DMS153 treated with DMSO at 0.1 percent for 48 hours (cell line): ENCODE results near the gene GABRR3.

ENCODE experiments used
- DNase-seq: peaks from one replicate; lab custom pipeline; 2025; ENCODE audit not compliant: unreplicated experiment; lab: John Stamatoyannopoulos, UW

Gene GABRR3

DNA sequence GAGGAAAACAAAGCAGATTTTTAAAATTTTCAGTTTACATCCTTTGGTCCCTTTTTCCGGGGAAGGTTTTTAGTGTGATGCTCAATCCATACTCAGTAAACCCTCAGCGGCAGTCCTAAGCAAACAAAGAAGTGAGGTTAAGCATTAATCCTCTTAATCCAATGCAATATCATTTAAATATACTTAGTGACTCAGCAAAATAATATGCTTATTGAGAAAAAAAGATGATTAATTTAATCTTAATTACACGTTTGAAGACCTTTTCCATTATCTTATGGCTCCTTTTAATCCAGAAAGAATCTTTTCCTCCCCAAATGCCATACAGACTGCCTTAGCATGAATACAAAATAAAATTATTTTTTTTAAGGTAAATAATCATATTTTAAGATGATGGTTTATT, at the start of gene GABRR3:
Gene GABRR3, minus strand, starts transcription at position 108 of the 400 bp plus-strand sequence. CDS start 328 bp downstream, outside the sequence.
- no peak for DNase-seq

DNA sequence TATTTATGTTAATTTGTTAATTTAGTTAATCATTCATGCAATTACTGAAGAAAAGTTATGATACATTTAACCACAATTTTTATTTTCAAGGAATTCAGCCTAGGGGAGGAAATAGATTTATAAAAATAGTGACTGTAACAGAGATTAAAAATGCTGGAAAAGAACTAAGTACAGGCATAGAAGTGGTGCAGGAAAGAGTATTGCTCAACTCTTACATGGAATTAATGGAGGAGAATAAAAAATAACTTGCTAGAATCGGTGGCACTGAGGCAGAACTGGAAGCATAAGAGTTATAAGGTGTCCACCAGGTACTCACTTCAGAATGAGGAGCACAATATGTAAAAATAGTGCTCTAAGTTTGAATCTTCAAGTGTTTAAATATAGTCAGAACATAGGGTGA, 38.4 kb upstream of the GABRR3 start:
- no peak for DNase-seq

DNA sequence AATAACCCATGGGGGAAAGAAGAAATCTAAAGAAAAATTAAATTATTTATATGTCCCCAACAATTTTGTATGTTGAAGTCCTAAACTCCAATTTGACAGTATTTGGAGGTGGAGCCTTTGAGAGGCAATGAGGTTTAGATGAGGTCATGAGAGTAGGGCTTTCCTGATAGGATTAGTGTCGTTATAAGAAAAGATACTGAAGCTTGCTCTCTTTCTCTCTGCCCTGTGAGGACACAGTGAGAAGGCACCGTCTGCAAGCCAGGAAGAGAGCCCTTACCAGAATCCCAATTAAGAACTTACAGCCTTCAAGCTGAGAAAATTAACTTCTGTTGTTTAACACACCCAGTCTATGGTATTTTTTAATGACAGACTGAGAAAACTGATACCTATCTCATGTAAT, 35.7 kb upstream of the GABRR3 start:
- DNase-seq = no peak

DNA sequence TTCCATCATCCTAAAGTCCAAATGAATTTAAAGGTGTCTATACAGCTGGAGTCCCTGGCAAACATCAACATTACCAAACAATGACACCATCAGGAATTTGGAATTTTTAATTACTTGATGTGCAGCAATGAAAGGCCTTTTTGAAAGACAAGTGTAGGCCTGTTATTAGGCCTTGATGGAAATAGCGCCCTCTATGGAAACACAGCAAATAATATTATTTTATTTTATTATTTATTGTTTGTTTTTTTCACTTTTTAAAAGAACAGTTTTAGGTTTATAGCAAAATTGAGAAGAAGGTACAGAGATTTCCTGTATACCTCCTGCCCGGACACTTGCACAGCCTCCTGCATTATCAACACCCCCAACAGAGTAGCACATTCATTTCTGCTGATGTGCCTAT, 33.7 kb upstream of the GABRR3 start:
- DNase-seq = no peak

DNA sequence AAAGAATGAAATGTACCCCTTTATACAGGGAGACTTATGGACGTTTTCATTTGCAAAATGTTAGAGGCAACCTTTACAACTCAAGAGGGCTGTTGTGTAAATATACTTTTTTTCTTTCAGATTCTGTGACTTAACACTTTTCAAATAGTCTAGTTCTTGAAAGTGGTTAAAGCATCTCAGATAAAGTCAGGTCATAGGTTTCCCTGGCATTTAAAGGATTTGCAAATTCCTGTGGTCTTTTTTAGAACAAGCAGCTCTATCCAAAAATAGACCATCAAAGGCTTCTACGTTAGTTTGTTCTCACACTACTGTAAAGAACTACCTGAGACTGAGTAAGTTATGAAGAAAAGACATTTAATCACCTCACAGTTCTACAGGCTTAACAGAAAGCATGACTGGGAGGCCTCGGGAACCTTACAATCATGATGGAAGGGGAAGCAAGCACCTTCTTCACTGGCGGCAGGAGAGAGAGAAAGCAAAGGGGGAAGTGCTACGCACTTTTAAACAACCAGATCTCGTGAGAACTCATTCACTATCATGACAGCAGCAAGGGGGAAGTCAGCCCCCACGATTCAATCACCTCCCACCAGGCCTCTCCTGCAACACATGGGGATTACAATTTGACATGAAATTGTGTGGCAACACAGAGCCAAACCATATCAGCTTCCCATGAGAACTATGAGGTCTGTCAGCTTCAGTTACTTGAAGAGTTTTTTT, 23.3 kb upstream of the GABRR3 start:
- DNase-seq = no peak

DNA sequence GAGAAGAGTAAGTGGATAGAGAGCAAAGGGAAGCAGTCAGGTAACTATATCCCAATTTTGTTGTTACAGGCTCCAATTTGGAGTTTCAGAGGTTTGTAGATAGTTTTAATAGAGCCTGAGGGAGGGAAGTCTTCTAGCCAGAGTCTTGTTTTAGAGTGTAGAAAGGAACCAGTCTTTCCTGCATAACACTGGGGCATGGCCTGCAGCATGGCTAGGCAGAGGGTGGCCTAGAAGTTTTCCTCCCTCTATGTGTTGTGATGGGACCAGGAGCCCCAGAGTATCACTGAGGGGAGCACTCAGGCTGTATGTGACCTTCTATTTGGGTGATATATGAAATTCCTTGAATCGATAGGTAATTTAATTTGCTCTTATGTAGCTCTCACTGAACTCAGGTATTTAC, 22.5 kb upstream of the GABRR3 start:
- no peak for DNase-seq

DNA sequence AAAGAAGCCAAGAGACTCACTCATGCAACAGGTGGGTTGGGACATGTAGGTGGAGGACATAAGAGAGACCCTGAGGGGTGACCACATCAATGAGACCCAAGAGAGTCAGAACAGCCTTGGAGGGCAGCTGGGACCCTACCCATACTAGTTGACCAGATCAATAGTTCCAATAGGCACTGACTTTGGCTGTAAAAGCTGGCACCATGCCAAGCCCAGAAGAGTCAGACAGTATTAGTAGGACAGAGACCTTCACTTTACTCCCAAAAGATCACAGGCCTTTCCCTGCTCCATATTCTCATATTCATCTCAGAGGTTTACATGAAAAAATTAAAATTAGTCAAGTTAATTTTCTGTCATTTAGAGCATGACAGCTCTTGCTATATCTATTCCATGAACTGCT, 20.9 kb upstream of the GABRR3 start:
- no peak for DNase-seq

DNA sequence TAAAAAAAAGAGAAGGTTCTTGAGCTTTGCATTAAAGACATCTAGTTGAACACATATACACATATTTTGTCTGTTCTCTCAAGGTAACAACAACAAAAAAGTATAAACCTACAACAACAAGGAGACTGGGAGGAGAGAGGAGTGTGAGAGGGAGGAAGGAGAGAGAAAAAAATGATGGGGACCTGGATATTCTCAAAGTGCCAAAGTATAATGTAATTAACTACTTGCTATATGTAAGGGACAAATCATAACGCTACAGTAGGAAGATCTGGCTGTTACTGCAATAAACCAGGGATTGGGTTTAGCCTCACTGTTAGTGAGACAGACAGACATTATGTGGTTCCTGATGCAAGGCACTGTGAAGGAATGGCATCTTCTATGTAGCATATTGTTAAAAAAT, 14.2 kb upstream of the GABRR3 start:
- DNase-seq = no peak

DNA sequence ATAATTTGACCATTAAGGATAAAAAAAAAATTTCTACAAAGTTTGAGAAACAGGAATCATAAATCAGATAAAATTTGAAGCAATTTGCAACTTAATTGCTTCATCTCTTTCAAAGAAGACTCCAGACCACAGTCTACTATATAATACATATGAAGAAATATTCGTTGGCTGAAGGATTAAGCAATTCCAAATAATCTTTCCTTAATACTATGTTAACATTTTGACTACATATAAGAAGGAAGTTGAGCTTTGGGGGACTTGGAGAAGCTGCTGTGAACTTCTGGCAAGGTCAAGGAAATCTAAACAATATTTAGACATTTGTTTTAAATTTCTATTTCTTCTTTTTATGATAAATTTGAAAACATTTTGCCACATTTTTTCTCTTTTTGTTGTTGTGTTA, 13.5 kb upstream of the GABRR3 start:
- DNase-seq = no peak

DNA sequence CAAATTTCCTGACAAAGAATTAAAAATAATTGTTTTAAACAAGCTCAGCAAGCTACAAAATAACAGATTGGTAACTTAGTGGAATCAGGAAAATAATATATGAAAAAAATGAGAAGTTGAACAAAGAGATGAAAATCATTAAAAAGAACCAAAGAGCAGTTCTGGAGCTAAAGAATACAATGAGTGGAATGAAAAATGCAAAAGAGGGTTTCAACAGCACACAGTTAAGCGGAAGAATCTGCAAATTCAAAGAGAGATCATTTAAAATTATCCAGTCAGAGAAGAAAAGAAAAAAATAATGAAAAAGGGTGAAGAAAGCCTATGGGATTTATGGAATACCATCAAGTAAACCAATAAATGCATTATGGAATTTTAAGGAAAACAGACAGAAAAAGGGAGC, 6.2 kb upstream of the GABRR3 start:
- DNase-seq = no peak

DNA sequence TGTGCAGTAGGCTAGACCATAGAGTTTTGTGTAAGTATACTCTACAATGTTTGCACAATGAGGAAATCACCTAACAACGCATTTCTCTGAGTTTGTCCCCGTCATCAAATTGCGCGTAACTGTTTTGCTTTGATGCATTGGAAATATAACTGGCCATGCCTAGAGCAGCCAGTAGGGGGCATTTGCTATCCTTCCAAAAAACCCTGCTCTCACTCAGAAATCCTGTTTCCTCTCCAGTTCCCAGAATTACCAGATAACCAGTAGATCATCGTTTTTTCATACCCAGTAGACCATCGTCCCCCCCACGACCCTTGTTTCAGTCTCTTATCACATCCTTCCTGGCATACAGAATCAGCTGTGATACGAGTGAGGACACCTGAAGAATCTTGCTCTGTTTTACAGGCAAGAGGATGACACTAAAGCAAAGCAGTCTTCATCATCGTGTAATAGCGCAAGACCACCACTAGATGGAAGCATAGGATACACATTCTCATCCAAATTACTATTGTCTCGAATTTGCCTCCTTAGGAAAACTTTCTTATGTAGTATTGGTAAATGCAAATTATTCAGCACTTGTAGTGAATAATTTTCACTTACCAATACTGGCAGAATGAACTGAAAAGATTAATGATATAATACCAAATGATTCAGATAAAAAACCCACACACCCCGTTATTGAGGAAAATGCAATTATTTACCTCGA, 4.4 kb upstream of the GABRR3 start:
- peak; percentile 83 for DNase-seq

DNA sequence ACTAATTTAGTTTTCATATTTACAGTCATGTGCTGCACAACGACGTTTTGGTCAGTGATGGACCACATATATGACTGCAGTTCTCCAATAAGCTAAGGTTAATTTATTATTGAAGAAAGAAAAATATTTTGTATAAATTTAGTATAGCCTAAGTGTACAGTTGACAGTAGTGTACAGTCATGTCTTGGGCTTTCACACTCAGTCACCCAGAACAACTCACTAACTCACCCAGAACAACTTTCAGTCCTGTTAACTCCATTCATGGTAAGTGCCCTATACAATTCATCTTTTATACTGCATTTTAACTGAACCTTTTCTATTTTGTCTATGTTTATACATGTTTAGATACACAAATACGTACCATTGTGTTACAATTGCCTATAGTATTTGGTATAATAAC, 3.8 kb upstream of the GABRR3 start:
- no peak for DNase-seq

DNA sequence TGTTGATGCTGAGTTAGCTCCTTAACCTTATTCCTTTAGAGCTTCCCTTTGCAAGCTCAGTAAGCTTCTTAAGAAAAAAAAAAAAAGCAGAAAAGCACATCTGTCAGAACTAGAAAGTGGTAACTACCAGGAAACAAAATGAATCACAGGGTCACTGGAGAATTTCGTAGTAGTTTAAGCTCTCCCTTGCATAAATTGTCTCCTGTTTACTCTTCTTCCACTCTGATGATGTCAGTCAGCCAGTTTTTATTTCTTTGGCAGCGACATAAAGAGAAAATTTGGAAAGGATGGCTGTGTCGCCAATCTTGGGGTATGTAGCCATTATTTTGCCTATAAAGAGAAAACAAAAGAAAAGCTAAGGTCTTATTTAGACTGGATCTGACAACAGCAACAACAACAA, 3.2 kb upstream of the GABRR3 start:
- DNase-seq = no peak

DNA sequence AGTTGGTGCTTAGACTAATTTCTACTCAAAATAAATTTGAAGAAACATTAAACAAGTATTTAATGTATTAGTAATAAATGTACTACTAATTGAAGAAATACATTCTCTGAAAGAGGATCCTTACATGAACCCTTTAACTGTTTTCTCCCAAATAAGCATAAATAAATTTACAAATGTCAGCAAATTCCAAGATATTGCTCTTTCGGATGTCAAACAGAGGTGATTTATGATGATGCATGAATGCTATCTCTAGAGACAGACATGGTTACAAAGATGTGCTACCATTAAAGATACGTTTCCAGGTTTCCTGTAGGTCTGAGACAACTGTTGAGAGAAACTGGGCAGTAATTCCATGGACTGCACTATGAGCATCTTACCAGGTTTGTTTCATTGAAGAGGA, 629 bp downstream of the GABRR3 start:
- DNase-seq = no peak

DNA sequence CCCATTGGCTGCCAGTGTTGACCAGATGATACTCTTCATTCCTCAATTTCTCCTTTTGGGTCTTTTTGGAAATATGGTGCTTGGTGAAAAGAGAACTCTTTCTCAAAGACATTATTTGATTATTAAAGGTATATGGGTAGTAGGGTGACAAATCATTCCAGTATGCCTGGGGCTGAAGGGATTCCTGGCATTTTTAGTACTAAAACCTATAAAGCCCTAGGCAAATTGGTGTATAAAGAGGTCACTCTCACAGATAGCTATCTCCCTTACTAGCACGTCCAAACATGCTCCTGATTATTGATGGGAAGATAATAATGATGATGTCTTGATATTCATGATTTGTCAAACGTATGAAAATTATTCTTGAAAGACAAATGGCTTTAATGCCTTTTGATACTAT, 1.1 kb downstream of the GABRR3 start:
- no peak for DNase-seq

DNA sequence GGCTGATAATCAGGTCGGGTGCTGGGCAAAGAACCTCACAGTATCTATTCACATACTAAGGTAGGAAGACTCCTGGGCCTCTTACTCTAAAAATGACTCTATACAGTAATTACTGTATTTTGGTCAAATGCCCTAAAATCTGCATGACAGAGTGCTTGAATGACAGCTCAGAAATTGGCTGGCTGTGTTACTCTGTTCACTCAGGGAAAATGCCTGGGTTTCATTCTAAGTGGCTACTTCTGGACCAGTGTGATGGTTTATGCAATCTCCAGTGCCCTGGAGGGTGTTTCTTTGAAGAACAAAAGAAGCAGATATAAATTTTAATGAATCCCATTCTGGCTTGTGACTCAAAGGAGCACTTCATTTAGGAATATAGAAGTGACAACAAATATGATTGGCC, 2.2 kb downstream of the GABRR3 start:
- no peak for DNase-seq

DNA sequence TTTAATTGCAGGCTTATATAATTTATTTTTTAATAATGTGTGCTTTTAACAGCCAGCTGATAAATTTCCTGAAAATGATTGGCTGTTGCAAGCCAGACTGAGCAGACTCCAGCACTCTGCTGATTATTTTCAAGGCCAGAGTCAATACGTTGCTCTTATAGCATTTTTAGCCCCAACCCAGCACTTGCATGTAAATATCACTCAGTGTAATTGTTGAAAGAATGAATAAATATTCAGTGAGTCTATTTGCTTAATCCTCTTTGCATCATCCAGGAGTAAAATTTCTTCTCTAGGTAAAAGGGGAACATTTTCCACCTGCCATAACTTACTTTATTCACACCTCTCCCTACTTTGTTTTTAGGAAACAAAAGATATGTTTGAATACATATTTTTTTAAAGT, 2.9 kb downstream of the GABRR3 start:
- no peak for DNase-seq

DNA sequence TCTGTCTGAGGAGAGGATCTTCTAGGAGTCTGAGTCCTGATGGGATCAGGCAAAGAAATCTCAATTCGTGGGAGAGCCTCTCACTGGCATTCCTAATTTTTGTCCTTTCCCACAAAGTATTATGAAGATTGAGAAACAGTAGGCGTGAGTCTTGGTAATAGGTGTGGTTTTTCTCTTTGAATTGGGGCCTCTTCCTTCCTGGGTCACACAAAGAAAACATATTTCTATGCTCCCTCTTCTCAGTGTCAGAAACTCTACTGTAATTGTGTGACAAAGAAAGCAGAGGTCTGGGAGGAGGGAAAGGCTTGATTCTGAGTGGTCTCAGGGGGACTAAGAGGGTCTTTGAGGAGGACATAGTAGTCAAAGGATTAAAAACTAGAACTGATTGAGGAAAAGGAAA, 6.0 kb downstream of the GABRR3 start:
- DNase-seq = no peak

DNA sequence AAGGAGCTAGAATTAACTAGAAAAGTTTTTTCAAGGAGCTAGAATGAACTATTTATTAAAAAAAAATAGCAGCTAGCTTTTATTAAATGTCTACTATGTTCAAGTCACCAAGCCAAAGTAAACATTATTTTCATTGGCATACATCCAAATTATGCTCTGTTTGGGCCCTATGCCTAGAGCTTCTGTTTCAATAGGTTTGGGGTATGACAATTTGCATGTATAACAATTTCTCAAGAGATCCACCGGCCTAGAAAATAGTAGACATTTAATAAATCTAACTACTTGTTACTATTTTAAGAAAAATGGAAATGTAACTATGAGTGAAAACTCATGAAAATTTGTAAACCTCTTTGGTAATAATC, 8.0 kb downstream of the GABRR3 start:
- DNase-seq = no peak

DNA sequence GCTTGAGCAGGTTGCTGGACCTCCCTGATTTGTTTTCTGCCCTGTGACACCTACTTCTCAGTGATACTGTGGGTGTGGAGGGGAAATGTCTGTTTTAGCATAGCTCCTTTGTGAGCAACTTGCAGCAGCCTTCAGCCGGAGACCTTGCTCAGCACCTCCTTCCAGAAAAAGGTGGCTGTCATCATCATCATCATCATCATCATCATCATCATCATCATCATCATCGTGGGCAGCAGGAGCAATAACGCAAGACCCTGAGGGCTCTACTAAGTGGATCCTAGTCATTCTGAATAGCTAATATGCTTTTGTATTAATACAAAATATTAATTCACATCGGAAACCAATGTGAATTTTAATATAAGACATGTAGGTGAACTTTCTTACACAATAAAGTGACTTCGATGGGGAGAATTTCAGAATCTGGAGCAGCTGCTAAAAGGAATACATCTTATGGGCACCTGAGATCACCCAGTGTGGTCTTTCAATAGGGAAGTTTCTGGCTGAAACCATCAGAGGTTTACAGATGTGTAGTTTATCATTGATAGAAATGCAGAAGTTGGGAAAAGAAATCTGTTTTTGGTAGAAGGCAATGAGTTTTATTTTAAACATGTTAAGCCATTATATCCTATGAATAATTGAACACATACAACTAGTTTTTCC, 8.6 kb downstream of the GABRR3 start:
- no peak for DNase-seq

DNA sequence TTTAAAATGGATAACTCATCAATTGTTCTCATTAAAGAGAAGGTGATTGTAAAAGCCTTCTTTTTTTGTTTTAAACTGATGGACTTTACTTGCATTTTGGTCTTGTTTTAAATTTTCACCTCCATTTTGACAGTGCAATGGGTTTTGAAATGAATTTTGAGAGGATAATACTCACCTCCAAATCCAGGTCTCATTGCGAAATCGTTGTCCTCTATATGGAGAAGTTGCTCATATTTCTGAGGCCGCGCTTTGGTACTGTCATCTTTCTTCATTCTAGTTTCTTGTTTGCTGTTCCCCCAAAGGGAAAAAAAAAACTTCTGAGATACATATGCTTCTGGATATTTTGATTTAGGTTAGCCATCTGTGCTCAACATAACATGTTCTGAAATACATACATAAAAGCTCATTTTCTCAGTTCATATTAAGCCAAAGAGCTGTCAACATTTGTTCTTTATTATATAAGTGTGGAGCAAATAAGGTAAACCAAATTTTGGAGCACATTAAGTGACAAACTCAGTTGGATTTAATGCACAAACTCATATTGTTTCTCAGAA, 9.6 kb downstream of the GABRR3 start:
- DNase-seq = no peak
